ENCODE measurements around the gene PPM1G.

GRCh38 chr2:27356382-27357181, 52.8 kb downstream of the PPM1G start, which contains the start of gene GTF3C2:
- TF ChIP-seq CTCF (IDR thresholded peaks at IDR 0.05) (peak in 1 of 3 donors; percentile 10), POLR2A (IDR thresholded peaks at IDR 0.05) (peak; percentile 38)

Measured in ovary (tissue), 3 donors.